Measurements from ENCODE around the gene THBD. TPM values are rescaled to one million over a fixed set of nuclear protein-coding genes. Genes with fewer than 3 reads are reported as not detected.

THBD gene
- total RNA-seq, 1 experiment from 2014 or later: not detected

DNA sequence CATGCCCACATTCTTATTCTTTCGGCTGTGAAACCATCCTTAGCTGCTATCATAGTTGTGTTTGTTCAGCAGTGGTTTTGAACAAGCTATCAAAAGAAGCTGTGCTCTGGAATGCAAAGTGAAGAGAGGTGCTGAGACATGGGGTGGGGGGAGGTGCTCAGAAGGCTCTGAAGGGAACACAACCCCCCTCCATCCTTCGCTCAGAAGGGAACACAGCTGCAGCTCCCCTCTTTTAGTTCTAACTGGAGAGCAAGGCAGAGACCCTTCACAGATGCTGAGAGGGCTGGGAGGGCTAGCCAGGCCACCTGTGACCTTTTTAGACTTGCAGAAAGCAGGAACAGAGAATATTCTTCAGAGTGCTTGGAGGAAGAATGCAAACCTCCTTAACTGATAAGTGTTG, 32.0 kb downstream of the THBD start:
- Mint-ChIP-seq H3K4me3 (ENCODE audit: low read depth, unreplicated experiment) (no peak overlapping the region), H3K36me3 (ENCODE audit: insufficient read depth, unreplicated experiment) (no peaks in the 10 kb centered on the region), H3K9me3 (ENCODE audit: low read depth, unreplicated experiment) (no peaks in the 10 kb centered on the region), H3K27ac (ENCODE audit: unreplicated experiment) (no peak overlapping the region), H3K4me1 (ENCODE audit: low read depth, unreplicated experiment) (no peaks in the 10 kb centered on the region), H3K27me3 (ENCODE audit: unreplicated experiment) (no peaks in the 10 kb centered on the region)
- no TSS peak for BruUV-seq (replicated peaks)
- DNase-seq: no peak
- TF ChIP-seq, protein P1, sequence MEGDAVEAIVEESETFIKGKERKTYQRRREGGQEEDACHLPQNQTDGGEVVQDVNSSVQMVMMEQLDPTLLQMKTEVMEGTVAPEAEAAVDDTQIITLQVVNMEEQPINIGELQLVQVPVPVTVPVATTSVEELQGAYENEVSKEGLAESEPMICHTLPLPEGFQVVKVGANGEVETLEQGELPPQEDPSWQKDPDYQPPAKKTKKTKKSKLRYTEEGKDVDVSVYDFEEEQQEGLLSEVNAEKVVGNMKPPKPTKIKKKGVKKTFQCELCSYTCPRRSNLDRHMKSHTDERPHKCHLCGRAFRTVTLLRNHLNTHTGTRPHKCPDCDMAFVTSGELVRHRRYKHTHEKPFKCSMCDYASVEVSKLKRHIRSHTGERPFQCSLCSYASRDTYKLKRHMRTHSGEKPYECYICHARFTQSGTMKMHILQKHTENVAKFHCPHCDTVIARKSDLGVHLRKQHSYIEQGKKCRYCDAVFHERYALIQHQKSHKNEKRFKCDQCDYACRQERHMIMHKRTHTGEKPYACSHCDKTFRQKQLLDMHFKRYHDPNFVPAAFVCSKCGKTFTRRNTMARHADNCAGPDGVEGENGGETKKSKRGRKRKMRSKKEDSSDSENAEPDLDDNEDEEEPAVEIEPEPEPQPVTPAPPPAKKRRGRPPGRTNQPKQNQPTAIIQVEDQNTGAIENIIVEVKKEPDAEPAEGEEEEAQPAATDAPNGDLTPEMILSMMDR (IDR thresholded peaks at IDR 0.05; ENCODE audit: unreplicated experiment): no peak
- intact Hi-C loops (cut with micrococcal nuclease; ENCODE audit: unreplicated experiment): no loop called here
- CTCF ChIA-PET: no interaction called here

- Mint-ChIP-seq H3K4me3 (ENCODE audit: low read depth, unreplicated experiment) (no peak overlapping the region), H3K4me1 (ENCODE audit: low read depth, unreplicated experiment) (no peaks in the 10 kb centered on the region), H3K27me3 (ENCODE audit: unreplicated experiment) (no peaks in the 10 kb centered on the region), H3K9me3 (ENCODE audit: low read depth, unreplicated experiment) (no peaks in the 10 kb centered on the region), H3K27ac (ENCODE audit: unreplicated experiment) (no peak overlapping the region), H3K36me3 (ENCODE audit: insufficient read depth, unreplicated experiment) (no peaks in the 10 kb centered on the region)
- TF ChIP-seq, protein P1 (IDR thresholded peaks at IDR 0.05; ENCODE audit: unreplicated experiment): no peak
- DNase-seq: no peak
- CTCF ChIA-PET: no interaction called here
- BruUV-seq (replicated peaks): no TSS peak
- intact Hi-C loops (cut with micrococcal nuclease; ENCODE audit: unreplicated experiment): no loop called here
Observed at GRCh38 chr20:23013429-23013828, 36.0 kb downstream of the THBD start.

DNA sequence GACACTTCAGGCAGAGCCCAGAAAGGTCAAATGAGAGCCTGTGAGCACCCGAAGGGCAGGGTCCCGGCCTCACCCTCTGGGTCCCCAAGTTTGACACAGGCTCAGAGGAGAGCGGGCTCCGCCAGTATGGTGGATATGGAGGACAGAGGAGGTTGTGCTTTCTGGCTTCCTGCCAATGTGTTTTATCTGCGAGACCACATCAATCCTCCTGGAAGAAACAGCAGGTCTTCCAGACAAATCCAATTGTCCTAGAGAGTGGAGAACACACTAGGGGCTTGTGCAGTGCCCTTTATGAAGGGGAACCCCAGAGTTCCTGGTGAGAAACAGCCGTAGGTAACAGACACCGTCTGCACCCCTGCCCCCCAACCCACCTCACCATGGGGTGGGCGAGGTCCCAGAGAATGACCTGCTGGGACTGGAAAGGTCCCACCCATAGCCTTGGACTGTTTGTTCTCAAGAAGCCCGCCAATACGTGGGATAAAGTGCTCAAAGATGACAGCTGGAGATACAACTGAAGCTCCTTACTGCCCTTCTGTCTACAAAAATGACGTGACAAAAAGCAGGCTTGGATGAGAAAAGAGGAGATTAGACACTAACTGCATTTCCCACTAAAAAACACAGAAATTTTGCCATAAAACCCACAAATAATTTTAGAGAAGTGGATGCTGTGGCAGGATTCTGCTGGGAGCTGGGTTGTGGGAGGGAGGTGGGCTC, 38.3 kb downstream of the THBD start:
- H3K4me1 Mint-ChIP-seq (ENCODE audit: low read depth, unreplicated experiment): no peaks in the 10 kb centered on the region
- H3K4me3 Mint-ChIP-seq (ENCODE audit: low read depth, unreplicated experiment): no peak overlapping the region
- H3K27me3 Mint-ChIP-seq (ENCODE audit: unreplicated experiment): no peaks in the 10 kb centered on the region
- intact Hi-C loops (cut with micrococcal nuclease; ENCODE audit: unreplicated experiment): no loop called here
- no peaks in the 10 kb centered on the region for H3K9me3 Mint-ChIP-seq (ENCODE audit: low read depth, unreplicated experiment)
- TF ChIP-seq, protein P1 (IDR thresholded peaks at IDR 0.05; ENCODE audit: unreplicated experiment): no peak
- DNase-seq: no peak
- no peaks in the 10 kb centered on the region for H3K36me3 Mint-ChIP-seq (ENCODE audit: insufficient read depth, unreplicated experiment)
- BruUV-seq (replicated peaks): no TSS peak
- CTCF ChIA-PET: no interaction called here
- no peak overlapping the region for H3K27ac Mint-ChIP-seq (ENCODE audit: unreplicated experiment)

DNA sequence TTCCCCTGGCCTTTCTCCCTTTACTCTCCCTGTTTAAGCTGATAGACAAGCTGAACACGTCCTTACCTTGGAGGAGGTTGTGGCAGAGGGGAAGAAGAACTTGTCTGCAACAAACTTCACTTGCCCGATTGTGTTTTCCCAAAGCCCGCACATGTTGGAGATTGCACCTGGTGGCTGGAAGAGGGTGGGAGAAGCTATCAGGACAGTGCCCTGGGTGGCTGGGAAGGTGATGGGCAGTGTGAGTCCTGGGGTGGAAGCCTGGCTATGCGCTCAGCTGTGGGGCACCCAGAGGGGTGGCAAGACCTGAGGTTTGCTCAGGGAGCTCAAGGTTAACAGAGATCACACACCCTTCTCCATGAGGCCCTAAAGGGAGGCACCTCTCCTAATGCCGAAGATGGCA, 39.4 kb downstream of the THBD start:
- CTCF ChIA-PET: no interaction called here
- TF ChIP-seq, protein P1 (IDR thresholded peaks at IDR 0.05; ENCODE audit: unreplicated experiment): no peak
- no peaks in the 10 kb centered on the region for H3K36me3 Mint-ChIP-seq (ENCODE audit: insufficient read depth, unreplicated experiment)
- H3K9me3 Mint-ChIP-seq (ENCODE audit: low read depth, unreplicated experiment): no peaks in the 10 kb centered on the region
- H3K27me3 Mint-ChIP-seq (ENCODE audit: unreplicated experiment): no peaks in the 10 kb centered on the region
- intact Hi-C loops (cut with micrococcal nuclease; ENCODE audit: unreplicated experiment): no loop called here
- no peak overlapping the region for H3K27ac Mint-ChIP-seq (ENCODE audit: unreplicated experiment)
- no peak for DNase-seq
- no peaks in the 10 kb centered on the region for H3K4me1 Mint-ChIP-seq (ENCODE audit: low read depth, unreplicated experiment)
- no TSS peak for BruUV-seq (replicated peaks)
- H3K4me3 Mint-ChIP-seq (ENCODE audit: low read depth, unreplicated experiment): no peak overlapping the region

Measured in Calu3 (cell line).